Measurements from ENCODE around the gene DTNA. TPM values are rescaled to one million over a fixed set of nuclear protein-coding genes. Genes with fewer than 3 reads are reported as not detected.

DTNA gene
- total and polyA plus RNA-seq, 2 of the 8 experiments (the other 6 are each of a cell fraction or from before 2014, with no cell fraction given): 30.2 to 32.7 TPM

- Histone ChIP-seq H4K20me1 (replicated peaks in 1 of 2; ENCODE audit: control insufficient read depth in 1 of 2, insufficient read depth in 2 of 2, low read length in 2 of 2) (no peaks in the 10 kb centered on the region), H3K23me2 (ENCODE audit: low read depth, low read length) (no peaks in the 10 kb centered on the region), H3K36me3 (ENCODE audit: control insufficient read depth in 2 of 4, insufficient read depth in 4 of 4, low read length in 3 of 4) (peaks cover 0 to 6% (median 0%) of the 10 kb centered on the region in 4 experiments; a peak in 2 of 8 replicates), H3K79me1 (ENCODE audit: low read depth, low read length) (no peaks in the 10 kb centered on the region), H3K4me1 (replicated peaks in 1 of 4; ENCODE audit: control insufficient read depth in 3 of 4, insufficient read depth in 4 of 4, low read length in 3 of 4) (no peaks in the 10 kb centered on the region), H3K56ac (replicated peaks; ENCODE audit: insufficient read length, low read depth, low read length) (no peak overlapping the region), H2BK15ac (ENCODE audit: low read length) (no peak overlapping the region), H2BK20ac (ENCODE audit: low read length) (no peak overlapping the region), H2BK12ac (ENCODE audit: low read depth, low read length) (no peak overlapping the region), H2AFZ (ENCODE audit: low read length) (no peak overlapping the region), H3K9ac (replicated peaks in 1 of 4; ENCODE audit: extremely low read depth in 1 of 4, low read depth in 3 of 4, low read length in 3 of 4) (no peak overlapping the region), H4K5ac (ENCODE audit: insufficient read length, low read depth, low read length) (no peak overlapping the region), H3K14ac (ENCODE audit: insufficient read length) (no peak overlapping the region), H4K91ac (replicated peaks; ENCODE audit: insufficient read length, low read length) (no peak overlapping the region), H3K4me3 (ENCODE audit: extremely low read depth in 1 of 4, insufficient read depth in 2 of 4, low read depth in 3 of 4, low read length in 4 of 4) (no peak overlapping the region), H3K4ac (replicated peaks; ENCODE audit: insufficient read length, low read depth, low read length) (no peak overlapping the region), H3K79me2 (ENCODE audit: control insufficient read depth in 1 of 2, insufficient read depth in 2 of 2, low read length in 2 of 2) (no peaks in the 10 kb centered on the region), H4K8ac (ENCODE audit: extremely low read depth, insufficient read depth, low read length) (no peak overlapping the region), H3K9me3 (ENCODE audit: insufficient read depth in 2 of 2, low read depth in 1 of 2, low read length in 1 of 2) (no peaks in the 10 kb centered on the region), H2BK120ac (replicated peaks; ENCODE audit: low read depth, low read length) (no peak overlapping the region), H3K4me2 (ENCODE audit: insufficient read depth in 1 of 2, low read depth in 2 of 2, low read length in 2 of 2) (no peak overlapping the region), H3K27ac (ENCODE audit: low read depth, low read length) (no peak overlapping the region), H3K18ac (ENCODE audit: extremely low read depth, low read length) (no peak overlapping the region), H3K23ac (ENCODE audit: insufficient read length) (no peak overlapping the region), H2AK5ac (ENCODE audit: low read depth, low read length) (no peak overlapping the region), H2BK5ac (ENCODE audit: low read depth, low read length) (no peak overlapping the region), H3K27me3 (replicated peaks in 1 of 4; ENCODE audit: control insufficient read depth in 3 of 4, extremely low read depth in 1 of 4, insufficient read depth in 3 of 4, low read length in 3 of 4) (no peaks in the 10 kb centered on the region)
- 98% methylated on average over 3 of the region's 3 CpGs; no CpG with 5 or more reads in 1 of the 2 experiments for WGBS, 2 experiments (ENCODE audit: extremely low coverage in 1 of 2, insufficient coverage in 1 of 2, insufficient read length in 1 of 2, insufficient replicate concordance in 2 of 2, low coverage in 1 of 2, low lambda C conversion rate in 2 of 2, missing lambda C conversion rate in 1 of 2)
- POLR2A ChIA-PET (ENCODE audit: partially characterized antibody): interaction anchor here (0.7 kb wide), 1 partner anchor 257 kb away, joined by 5 read pairs; no protein-coding TSS in a partner anchor
- no peak for DNase-seq (ENCODE audit: low read depth in 1 of 2, low spot score in 2 of 2)
- CTCF ChIA-PET (ENCODE audit: partially characterized antibody): interaction anchor here (0.6 to 3.4 kb wide), 11 partner anchors 9 to 301 kb away, joined by 3 to 18 read pairs (median 4); no protein-coding TSS in a partner anchor
- no peak for TF ChIP-seq SIRT6 (IDR thresholded peaks at IDR 0.05; ENCODE audit: low read length)
- peak; percentile 33 to 36; a peak in 3 of 4 replicates for TF ChIP-seq RAD21 (IDR thresholded peaks at IDR 0.05 in 1 of 2, conservative IDR thresholded peaks at IDR 0.05 in 1 of 2; ENCODE audit: low read depth in 2 of 2, low read length in 2 of 2)
- no peak for FAIRE-seq
These were observed 171.1 kb downstream of the DTNA start for GRCh38 chr18:34880882-34881834.
